NCI-H2029 treated with DMSO at 0.1 percent for 48 hours (cell line): ENCODE results near the gene CACNA1D.
"Not testable (repeated sequence)": the region's sequence is repeated elsewhere in the genome, so short reads cannot be mapped to it uniquely, and the experiment has no call there.

Source experiments
- DNase-seq: peaks from one replicate; lab custom pipeline; 2025; lab: John Stamatoyannopoulos, UW

Gene CACNA1D

DNA sequence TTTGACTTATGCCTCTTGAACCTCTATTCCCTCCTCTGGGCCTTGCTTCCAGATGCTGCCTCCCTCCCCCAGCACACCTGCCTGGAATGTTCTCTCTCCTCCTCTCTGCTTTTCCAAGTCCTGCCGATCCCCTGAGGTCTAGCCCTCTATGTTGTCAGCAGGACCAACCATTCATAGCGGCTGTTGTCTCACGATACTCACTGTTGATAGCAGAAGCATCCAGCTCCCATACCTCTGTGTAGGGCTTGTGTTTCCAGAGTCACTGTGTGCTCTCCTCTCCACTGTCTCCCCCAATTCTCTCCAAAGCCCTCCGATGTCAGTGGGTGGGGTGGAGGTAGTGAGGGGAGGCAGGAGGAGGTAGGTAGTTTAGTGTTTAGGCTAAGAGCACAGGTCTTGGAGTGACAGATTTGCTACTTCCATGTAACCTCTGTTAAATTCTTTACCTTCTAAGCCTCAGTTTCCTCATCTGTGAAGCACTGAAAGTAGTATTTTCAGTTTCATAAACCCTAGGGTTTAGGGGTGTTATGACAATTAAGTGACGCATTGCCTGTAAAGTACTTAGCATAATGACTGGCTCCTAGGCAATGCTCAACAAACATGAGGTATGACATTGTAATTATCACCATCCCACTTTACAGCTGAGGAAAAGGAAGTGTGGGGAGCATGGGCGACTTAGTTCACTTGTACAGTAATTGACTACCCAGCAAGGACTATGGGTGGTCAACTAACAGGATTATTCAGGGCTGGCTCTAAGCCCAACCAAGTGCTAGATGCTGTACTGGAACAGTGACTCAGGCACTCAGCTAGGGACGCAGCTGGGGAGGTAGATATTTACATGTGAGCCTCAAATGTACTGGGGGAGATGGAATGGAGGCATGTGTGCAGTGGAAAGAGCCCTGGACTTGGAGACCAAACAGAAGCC, 122.8 kb downstream of the CACNA1D start:
- DNase-seq = no peak

- no peak for DNase-seq
Measured at GRCh38 chr3:53617893-53618523, 123.6 kb downstream of the CACNA1D start.

DNA sequence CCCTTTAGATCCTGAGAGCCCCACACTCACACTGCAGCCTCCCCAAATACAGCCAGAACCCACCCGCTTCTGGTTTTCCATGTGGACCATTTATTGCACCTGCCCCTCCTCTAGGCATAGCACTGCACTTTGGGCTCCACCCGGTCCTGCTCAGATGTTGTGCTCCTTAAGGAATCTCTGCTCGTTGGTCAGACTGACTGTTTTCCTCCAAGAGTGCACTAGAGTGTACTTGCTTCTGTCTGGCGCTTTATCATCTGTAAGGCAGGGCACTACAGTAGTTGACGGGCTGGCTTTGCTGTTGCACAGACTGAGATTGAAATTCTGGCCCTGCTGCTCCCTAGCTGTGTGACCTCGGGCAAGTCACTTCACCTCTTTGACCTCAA, 124.1 kb downstream of the CACNA1D start:
- DNase-seq = no peak

- DNase-seq = no peak
Measured at GRCh38 chr3:53618936-53619335, 124.5 kb downstream of the CACNA1D start.

DNA sequence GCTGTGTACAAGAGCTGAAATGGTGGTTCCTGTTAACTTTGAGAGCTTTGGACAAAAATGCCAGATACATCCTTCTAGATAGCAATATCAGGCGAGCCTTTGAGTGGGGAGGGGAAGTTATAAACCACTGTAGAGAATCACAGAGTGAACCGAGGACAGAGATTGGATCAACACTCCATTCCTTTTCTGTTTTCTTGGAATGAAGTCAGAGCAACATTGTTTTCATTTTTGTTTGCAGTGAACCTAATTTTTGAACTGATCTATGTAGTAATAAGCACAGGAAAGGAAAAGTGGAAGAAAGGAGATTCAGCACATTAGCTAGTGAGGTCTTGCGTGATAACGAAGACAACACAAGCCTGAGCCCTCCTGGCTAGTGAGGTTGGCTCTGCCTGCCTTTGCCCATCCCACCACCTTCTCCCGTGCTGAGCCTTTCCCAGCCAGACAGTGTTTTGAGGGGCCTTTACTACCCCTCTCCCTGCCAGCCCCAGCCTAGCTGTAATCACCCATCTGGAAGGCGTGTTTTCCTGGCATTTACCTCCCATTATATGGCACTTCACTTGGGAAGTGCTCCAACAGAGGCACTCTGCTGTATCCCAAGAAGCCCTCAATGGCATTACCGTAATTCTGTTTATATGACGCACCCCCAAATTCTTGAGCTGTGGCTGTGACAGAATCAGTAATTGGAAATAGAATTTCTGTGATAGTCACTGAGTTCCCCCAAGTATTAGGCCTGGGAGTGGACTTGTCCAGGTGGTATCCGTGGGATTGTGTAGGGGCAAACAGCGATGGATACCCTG, 129.8 kb downstream of the CACNA1D start:
- DNase-seq = no peak

DNA sequence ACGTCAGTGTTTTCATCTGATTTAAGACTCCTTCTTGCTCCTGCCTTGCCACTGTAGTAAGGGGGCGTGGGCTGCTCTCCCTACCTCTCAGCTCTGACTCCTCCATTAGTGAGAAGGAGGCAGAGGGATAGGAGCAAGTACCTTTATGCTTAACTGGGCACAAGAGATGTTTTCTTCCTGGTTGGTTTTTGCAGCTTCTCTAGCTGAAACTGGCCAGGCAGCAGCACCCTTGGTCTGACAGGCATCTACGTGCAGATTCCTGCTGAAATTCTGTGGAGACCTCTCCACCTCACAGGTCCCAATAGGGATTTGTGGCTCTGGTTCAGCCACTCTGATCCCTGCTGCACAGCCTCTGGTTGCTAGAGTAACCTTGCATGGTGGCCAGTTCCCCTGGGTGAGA, 132.5 kb downstream of the CACNA1D start:
- no peak for DNase-seq

DNA sequence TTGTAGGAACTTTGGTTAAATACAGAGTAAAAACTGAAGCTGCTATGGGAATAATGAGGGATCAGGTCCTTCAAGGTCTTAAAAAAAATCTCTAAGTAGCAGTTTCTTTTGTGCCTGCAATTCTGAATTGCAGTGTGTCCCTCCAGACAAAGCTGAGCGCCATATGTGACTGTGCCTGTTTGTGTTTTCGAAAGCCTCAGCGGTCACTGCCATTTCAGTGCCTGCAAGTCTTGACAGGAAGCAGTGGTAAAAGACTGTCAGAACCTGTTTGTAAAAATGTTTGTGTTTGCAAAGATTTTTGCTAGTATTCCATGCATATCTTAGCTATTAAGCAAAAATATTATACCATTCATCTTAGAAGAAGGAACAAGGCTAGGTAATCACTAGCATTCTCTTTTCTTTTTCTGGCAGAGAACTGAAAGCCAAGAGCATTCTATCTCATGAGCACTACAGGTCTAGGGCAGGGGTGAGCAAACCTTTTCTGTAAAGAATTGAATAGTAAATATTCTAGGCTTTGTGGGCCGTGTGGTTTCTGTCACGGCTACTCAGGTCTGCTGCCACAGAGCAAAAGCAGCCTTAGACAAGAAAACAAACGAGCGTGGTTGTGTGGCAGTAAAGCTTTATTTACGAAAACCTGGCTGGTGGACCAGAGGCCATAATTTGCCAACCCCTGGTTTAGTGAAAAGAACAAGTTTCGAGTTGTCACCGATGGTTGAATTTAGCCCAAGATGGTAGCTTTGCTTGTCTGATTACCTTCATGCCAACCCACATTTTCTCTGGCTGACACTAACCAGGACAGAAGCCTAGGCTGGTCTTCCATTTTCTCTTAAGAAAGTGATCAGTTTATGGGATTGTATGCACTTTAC, 134.4 kb downstream of the CACNA1D start:
- DNase-seq = peak; percentile 2

- DNase-seq = no peak
Measured at GRCh38 chr3:53629402-53629723, 135.0 kb downstream of the CACNA1D start.

- DNase-seq = no peak
Measured at GRCh38 chr3:53630547-53630946, 136.1 kb downstream of the CACNA1D start.

DNA sequence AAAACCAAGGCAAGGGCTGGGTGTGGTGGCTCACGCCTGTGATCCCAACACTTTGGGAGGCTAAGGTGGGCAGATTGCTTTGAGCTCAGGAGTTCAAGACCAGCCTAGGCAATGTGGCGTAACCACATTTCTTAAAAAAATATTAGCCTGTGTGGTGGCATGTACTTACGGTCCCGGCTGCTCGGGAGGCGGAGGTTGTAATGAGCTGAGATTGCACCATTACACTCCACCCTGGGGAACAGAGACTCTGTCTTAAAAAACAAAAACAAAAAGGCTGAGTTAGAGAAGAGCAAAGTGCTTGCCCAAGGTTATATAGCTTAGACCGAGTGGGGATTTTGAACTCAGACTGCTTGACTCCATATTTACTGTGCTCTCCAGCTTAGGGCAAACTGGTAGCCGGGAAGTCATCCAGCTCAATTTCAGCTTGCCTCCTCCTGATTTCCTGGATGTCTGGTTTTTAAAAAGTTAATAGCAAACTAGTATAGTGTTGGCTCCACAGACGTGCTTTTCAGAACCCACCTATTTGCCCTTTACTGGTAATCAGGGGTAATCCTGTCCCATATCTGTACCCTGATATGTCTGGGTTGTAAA, 138.9 kb downstream of the CACNA1D start:
- no peak for DNase-seq

GRCh38 chr3:53635041-53635440, 140.6 kb downstream of the CACNA1D start:
- no peak for DNase-seq

DNA sequence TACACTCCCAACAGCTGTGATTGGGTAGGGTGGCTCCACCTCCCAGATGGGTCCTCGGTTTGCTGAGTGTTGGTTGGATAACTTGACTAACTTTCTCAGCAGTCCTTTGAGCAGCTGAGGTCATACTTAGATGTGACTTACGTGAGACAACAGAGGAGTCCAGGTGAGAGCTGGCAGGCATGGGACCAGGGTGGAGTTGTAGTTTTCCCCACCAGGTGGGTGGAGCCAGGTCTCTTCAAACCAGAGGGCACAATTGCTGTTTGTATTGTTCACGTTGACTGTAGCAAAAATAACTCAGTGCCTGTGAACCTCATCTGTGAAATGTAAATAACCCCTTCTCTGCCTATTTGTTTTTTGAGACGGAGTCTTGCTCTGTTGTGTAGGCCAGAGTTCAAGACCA, 144.4 kb downstream of the CACNA1D start:
- not testable (repeated sequence) for DNase-seq

GRCh38 chr3:53641397-53641796, 147.0 kb downstream of the CACNA1D start:
- no peak for DNase-seq

- no peak for DNase-seq
Measured at GRCh38 chr3:53642211-53642610, 147.8 kb downstream of the CACNA1D start.

DNA sequence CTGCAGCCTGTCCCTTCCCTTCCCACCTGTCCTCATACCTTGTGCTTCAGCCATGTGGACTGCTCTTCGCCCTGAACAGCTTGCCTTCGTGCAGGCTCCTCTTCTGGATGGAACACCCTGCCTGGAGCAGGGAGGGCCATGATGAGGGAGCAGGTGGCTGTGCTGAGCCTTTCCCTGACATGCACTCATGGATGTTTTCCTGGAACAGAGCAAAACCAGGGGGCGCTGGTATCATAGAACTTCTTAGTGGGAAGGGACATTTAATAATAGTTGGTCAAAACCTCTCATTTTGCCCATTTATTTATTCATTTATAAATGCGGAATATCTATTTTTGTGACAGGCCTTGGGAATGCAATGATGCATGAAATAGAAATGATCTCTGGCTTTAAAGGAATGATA, 149.3 kb downstream of the CACNA1D start:
- no peak for DNase-seq

DNA sequence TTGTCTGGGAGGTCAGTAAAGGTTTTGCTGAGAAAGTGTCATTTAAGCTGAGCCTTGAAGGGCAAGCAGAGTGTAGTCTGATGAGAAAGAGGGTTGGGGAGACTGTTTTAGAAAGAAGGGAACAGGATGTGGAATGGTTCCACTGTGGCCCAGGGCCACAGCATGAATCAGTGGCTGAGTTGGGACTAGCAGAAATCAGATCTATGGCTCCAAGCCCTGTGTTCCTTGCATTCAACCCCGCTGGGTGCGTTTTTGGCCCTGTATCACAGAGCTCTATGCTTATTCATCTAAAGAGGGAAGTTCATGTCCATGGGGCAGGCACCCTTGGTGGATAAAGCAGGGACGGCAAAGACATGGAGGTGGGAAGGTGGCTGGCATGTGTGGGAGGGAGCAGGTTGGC, 151.3 kb downstream of the CACNA1D start:
- no peak for DNase-seq

DNA sequence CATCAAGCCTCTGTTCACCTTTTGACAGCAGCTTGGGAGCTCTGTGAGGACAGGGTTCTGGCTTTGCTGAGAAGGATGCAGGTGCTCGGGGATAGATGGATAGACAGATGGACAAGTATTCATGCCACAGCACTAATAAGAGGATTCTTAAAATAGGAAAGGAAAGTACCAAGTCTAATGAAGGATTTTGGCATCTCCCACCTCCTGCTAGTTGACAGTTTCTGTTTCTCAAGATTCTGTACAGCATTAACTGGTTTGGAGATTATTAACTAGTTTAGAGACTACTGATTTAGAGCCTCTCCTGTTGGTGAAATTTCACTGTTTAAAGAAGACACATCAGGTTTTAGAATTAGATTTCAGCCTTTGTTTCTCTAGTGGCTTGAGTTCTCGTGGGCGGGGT, 152.3 kb downstream of the CACNA1D start:
- DNase-seq = no peak

DNA sequence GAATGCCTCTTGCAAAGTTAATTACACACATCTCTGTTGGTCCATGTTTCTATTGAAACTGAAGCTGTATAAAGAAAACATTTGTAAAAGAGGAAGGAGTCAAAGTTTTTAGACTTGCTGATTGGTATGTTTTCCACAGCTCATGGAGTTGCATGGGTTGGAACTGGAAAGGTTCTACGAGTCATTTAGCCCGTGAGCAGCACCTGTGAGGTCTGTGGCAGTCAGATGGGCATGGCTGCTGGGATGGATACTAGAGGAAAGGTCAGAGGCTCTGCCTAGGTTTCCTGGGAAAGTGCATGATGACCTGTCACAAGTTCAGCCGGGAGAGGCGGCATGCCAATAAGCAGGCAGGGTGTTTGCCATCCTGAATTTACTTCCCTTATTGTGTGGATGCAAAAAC, 155.4 kb downstream of the CACNA1D start:
- no peak for DNase-seq

- DNase-seq = no peak
Measured at GRCh38 chr3:53650424-53650823, 156.0 kb downstream of the CACNA1D start.

- DNase-seq = no peak
Measured at GRCh38 chr3:53650928-53651661, 156.7 kb downstream of the CACNA1D start.

- DNase-seq = no peak
Measured at GRCh38 chr3:53651927-53652326, 157.5 kb downstream of the CACNA1D start.
